Activated CD8-positive, alpha-beta memory T cell treated with anti-CD3 and anti-CD28 coated beads, Interleukin-2, amount 50 U/mL, for 24 hours (primary cell): Measurements from ENCODE around the gene ACTR3.

Experiments used
- DNase-seq: peaks from one replicate; pipeline ENCODE4 v3.0.0-alpha.2; 2020; ENCODE audit errors: extremely low read depth

Gene ACTR3

DNA sequence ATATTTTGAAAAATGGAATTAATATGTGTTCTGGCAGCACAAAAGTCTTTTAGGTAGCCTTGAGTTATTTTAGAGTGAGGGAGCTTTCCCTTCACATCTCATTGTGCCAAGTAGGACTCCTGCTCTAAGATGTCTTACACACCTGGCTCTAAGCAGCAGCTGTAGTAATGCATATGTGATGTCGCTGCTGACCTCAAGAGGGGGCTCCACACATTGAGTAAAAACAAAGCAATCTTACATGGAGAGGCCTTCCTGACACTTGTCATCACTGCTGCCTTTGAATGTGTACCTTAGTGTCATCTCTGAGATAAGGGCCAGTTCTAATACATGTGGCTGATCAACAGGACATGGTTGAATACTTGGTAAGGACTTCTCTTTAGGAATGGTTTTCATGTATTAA, 75.8 kb downstream of the ACTR3 start:
- no peak for DNase-seq

DNA sequence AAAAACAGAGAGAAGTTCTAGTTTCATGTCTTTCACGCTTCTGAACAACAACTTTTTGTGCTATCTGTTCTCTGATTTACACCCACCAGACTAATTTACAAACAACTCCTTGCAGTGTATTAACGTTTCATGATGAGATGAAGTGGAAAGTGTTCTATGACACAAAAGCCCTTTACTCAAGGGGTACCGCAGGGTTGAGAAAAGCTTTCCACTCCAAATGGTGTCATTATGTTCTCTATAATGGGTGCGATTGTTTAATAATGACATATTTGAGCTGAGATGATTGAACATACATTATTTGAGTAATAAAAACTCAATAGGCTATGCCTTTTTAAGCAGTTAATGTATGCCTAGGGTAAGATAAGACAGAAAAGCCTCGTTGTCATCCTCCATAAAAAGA, 76.3 kb downstream of the ACTR3 start:
- no peak for DNase-seq

DNA sequence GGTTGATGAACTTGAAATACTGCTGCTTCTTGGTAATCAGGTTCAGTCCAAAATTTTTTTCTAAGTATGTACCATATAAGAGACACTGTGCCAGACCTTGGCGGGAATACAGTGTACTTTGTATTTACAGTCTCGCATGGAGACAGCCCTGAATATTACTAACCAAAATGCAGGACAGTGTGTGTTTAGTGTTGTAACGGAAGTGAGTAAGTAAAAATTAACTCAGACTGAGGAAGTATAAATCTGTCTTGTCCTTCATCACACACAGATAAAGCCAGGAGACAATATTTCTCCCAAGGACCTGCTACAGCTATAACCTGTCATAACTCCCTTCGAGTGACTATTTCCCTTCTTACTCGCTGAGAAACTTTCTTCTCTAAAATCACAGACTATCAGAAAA, 76.9 kb downstream of the ACTR3 start:
- DNase-seq: no peak

DNA sequence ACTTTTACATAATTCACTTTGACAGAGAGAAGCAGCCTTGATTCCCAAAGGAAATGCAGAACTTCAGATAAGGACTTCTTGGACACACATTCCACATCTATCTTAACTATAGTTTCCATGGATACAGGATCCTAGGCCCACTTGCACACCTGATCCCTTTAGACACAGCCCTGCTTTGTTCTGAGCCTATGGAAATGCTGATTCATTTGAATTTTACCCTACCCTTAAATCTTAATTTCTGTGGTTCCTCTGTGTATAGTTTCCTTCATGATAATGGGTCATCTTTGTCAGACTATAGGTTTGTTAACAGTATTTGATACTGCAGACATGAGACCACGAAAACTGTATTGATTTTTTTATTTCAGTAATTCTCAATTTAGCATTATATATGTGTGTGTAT, 77.4 kb downstream of the ACTR3 start:
- no peak for DNase-seq

DNA sequence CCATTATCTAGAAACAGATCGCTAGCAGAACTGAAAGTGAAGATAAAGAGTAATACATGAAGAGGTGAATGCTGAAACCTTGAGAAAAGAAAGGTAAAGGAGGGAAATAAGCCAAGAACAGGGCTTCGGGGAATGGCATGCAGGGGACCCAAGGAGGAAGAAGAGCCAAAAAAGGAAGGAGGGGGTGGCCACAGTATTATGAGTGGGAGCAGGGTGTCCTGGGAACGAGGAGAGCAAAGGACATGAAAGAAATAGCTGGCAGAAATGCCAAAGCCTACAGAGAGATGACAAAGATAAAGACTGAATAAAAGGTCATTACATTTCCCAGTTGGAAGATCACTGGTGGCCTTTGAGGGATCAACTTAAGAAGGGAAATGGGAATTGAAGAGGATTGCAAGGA, 82.9 kb downstream of the ACTR3 start:
- DNase-seq: no peak

DNA sequence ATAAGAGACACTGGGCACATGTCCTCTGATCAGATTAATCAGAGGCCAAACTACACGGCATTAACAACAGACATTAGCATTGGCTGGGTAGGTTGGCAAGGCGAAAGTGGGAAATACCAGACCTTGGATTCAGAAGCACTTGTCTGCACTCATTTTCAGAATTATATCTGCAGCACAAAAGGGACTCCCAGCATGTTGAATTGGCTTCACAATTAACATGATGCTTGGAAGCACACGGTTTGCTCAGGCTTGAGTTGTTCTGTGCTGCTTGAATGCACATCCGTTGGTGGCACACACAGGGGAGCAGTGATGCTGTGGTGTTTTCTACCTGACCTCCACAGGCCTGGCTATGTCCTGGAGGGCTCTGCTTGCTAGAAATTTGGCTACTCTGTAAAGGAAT, 83.9 kb downstream of the ACTR3 start:
- DNase-seq: no peak

DNA sequence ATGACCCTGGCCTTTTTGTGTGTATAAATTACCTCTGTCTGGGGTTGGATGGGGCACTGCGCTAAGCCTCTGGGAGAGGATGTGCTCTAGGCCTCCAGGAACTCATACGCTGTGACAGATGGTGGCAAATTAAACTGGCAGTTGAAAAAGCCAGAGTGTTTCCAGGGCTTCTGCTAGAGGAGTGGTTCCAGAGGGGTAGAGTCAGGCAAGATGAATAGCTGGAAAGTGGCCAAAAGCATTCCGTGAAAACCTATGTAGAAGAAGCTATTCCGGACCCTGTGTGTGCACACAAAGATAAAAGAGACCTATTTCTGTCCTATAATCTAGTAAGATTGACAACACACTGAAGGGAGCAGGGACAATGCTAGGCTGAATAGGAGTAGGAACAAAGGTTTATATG, 84.8 kb downstream of the ACTR3 start:
- no peak for DNase-seq

DNA sequence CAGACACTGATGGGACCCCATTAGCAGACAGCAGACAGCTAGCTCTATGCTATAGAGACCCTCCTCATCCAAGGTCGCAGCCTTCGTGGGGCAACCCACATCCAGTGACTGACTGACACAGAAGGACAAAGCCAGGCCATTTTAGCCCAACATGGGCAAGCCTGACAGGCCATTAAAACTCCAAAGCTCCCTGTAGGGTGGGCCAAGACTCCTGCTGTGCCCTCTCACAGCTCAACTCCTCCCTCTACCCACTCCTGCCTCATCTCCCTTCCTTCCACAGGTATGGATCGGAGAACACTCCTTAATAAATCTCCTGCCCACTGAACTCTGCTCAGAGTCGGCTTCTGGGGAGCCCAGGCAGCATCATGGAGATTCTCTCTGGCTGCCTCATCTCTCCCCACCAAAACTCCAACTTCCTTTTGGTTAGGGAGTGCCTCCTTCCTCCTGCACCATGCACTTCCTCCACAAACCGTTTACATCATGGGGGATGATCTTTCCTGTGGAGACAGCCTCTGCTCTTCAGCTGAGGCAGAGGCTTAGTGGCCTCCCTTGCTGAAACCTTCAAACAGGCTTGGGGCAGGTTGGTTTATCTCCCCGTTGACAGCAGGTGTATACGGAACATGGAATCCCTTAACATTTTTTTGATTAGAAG, 86.5 kb downstream of the ACTR3 start:
- DNase-seq: no peak

DNA sequence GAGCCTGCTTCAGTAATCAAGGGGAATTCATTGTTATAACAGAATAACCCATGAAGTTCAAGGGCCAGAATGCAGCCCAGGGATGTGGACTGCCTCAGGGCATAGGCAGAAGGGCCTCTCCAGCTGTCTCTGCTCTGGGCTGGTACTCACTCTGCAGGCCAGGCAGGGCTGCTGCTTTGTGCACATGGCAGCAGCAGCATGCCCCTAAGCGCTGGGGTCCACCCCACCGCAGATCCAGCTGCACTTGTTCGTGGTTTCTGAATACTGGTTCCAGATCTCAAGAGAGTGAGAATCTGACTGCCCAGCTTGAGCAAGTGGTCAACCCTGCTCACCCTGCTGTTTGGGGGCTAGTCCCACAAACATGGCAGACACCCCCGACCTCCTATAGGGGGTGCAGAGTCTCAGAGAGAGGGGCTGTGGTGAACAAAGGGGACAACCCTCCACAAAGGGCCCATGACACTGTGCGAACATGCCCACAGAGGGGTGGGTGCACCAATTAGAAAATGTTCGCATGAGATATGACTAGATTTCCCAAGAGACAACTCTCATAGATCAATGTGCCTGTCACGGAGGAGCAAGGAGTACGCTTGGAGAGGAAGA, 87.3 kb downstream of the ACTR3 start:
- no peak for DNase-seq

DNA sequence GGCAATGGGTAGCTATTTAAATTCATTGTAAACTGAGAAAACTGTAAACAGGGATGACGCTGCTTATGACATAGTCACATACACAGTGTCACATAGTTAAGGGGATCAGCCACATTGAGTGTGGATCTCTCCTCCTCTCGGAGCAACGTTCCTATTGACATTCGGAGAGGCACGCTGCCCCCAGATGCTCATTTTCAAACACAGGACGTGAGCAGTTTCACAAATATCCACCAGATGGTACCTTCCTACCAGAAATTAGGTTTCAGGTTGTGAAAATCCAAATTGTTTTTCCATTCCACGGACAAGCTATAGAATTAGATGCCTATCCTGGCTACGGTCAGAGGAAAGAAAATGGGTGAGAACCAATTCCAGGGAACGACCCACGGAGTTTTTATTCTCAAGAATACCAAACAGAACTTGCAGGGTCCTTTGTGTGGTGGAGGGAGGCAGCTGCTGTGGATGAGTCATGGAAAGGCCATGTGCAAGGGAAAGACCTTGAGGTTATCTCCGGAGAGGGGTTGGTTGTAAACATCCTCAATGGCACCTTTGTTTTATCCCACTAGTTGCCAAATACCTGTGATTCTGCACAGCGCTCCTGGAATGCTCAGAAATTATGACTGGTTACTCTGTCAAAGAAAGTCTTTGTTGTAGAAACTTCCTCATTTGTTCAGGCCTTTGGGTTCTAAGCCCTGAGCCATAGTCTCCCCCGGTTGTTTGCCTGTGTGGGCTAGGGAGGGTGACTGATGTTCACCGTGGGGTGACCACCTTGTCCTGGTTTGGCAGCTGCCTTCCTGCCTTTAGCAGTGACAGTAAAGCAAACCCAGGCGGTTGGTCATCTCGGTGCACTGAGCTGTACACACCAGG, 88.0 kb downstream of the ACTR3 start:
- DNase-seq: no peak

DNA sequence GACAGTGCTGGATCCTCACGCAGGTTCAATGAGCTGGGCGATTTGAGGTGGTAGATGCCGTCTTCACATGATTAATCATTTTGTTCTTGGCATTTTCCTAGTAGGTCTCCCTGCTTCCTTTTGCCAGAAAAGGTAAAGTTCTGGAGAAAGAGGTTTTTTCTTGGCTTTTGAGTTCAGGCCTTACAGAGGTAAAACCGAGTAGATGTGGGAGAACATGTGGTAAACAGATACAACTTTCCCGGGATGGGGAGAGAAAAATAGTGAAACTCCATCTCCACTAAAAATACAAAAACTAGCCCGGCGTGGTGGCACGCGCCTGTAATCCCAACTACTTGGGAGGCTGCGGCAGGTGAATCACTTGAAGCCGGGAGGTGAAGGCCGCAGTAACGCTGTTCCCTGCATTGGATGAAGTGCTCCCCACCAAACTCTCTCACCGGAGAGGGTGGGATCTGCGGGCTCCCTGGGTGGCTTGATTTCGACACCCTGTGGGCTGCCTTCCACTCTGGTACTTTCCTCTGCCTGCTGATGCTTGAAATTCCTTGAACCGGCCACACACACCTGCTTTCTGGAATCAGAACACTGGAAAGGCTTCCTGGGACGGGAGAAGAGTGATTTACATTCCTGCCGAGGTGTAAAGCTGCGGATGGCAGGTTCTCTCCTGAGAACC, 88.8 kb downstream of the ACTR3 start:
- DNase-seq: no peak

DNA sequence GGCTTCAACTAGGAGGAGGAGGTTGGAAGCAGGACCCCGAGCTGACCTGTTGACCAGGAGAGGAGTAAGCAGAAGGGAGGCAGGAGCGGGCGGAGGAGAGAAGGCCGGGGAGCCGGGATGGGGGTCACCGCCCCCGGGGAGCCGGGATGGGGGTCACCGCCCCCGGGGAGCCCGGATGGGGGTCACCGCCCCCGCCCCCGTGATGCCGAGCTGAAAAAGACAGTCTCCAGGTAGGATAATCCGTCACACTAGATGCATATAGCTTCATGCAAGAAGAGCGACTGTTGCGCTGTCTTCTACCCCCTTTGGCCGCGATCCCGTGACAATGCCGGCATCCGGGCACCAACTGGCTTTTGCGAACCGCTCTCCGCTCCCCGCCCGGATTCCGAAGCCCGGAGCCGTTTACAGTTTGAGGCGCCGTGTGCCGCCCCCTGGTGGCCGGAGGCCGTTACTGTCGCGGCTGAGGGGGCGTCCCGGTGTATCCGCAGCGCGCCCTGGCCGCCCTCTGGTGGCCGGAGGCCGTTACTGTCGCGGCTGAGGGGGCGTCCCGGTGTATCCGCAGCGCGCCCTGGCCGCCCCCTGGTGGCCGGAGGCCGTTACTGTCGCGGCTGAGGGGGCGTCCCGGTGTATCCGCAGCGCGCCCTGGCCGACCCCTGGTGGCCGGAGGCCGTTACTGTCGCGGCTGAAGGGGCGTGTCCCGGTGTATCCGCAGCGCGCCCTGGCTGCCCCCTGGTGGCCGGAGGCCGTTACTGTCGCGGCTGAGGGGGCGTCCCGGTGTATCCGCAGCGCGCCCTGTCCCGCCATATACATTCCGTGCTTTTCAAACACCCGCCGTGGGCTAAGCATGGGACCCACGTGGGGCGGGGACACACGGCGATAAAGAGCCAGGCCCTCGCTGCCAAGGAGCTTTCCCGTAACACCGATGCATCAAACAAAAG, 89.6 kb downstream of the ACTR3 start:
- DNase-seq: peak; percentile 24

DNA sequence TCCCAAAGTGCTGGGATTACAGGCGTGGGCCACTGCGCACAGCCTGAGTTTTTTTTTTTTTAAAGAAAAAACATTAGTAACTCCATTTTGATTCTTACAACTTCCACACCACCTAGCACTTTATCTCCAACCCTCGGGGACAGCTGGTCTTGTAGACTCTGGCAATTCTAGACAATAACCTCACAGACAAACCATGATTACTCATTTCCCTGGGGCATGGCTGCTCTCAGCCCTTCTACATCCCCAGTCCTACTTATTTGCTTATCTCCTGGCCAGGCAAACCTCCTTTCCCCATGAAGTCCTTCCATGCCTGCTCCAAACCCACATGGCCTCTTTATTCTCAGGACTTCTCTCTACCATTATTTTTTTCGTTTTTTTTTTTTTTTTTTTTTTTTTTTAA, 91.1 kb downstream of the ACTR3 start:
- DNase-seq: no peak

DNA sequence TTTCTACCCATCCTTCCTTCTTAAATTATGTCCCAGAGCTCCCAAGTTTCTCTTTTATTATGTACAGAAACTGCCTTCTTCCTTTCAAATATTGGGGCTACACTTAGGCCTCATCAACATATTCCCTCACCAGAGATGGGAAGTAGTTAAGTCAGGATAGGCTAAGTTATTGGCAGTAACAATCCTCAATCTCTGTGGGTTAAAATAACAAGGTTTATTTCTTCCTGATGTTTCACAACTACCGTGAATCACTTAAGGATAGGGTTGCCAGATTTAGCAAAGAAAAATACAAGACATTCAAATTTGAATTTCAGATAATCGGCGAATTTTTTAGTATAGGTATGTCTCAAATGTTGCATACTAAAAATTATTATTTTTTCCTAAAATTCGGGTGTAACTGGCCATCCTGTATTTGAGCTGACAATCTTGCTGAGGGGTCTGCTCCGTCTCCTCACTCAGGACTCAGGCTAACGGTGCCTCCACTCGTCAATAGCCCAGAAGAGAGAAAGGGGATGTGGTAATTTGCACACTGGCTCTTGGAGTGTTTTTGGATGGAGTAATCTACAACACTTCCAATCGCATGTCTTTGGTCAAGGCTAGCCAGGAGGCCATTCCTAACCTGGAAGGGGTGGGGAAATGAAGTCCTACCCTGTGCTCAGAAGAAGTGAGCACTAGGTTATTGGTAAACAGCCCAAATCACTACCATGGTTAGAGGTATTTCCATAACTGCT, 91.7 kb downstream of the ACTR3 start:
- no peak for DNase-seq

DNA sequence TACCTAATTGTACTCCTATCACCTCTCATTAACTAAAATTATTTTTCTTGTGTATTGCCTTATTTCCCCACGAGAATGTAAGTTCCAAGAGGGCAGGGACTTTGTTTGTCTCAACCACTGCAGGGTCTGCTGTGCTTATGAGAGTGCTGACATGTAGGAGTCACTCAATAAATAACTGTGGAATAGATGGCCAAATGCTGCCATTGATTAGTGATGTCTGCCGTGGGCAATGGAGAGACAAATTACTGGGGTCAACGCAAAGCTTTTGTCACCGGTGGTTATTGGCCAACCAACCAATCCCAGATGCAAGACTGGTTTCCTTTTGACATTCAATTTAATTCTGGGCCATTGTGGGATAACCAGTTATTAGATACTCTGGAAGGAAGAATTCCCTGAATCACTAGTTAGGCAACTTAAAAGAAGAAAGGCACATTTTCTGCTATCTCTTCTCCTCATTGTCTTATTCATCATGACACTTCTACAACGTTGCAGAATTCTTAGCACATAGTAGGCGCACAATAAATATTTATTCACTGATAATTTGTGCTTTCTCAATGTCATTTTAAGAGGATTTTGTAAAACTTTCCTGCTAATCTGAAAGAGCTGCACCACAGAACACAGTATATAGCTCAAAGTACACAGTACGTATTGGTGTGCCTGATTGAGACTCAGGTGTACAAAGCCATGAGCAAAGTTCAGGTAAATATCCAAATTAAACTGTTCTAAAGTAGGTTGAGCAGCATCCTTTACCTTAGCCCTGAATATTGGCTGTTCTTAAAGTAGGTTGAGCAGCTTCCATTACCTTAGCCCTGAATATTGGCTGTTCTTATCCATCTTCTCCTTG, 95.9 kb downstream of the ACTR3 start:
- DNase-seq: no peak

DNA sequence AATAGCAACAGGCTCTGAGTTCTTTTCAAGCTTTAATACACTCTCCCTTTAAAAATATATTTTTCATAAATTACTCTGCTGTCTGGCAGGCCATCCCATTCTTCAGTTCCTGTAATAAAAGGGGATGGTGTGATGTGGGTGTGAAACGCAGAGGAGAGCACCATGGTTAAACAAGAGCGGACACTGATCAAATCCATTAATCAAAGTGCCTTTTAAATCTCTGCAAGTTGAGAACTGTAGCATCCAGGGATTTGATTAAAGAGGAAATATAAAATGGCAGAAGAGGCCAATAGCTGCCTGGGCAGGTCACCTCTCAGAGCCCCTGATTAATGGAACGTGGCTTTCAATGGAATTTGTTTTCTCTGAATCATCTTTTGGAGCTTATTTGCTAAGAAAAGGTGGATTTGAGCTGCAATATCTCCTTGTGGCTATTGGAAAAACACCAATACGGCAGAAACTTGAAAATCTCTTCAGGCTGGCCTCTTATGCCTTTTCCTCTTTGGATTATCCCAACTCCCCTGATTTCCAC, 96.9 kb downstream of the ACTR3 start:
- DNase-seq: no peak

DNA sequence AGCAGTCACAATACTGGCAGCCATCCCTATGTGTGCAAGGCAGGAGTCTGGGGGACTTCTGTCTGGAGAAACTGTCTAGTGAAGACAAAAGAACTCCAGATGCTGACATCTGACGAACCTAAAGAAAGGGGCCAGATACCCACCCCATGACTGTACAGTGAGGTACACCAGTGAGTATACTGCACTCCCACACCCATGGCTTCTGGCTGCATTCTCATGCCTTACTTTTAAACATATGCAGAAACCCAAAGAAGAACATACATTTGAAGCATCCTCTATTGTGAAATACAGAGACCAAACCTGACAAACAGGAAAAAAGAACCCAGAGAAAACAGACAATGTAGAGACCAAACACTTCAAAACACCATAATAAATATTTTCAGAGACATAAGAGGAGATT, 102.2 kb downstream of the ACTR3 start:
- no peak for DNase-seq

DNA sequence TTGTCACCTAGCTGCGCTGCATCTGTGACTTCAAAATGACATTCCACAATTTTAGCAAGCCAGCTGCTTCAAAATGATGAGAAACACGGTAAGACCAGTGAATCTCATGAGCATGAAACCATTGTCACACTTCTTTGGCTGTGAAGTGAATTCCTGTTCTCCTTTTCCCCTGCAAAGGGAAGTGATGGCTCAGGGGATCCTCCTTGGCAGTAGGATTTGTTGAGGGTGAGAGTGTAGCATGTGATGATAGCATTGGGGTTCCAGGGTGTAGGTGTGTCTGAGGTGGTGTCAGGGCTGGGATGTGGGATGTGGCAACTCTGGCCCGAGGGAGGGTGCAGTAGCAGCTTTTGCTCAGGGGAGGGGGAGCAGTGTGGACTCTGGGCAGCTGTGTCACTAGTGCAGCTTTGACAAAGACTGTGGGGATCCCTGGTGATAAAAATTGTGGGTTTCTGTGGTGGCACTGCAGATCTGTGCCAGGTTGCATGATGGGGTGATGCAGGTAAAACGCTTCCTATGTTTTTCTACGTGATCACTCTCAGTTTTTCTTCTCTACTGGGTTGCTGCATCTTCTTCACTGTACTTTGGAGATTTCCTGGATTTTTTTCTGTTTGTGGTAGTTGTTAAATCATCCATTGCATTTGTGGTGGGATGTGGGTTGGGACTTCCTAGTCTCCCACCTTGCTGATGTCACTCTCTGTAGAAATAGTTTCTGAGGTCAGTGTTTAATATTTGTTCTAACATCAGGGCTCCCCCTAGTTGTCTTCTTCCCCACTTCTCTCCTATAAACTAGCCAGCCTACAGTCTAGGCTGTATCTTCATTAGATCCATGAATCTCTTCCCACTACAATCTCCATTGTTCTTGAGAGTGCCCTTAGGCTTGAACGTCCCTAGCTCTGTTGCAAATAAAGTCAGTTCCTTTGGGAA, 107.0 kb downstream of the ACTR3 start:
- no peak for DNase-seq
